PC-9 (cell line): Measurements from ENCODE around the gene G6PC3.

ENCODE experiments used
- EZH2 ChIP-seq: fragments of 200-600 bp; sonication (generic); IDR thresholded peaks from 2 replicates; pipeline ENCODE4 v1.8.0; 2017; ENCODE audit warnings: antibody characterized with exemption, low read depth
- TF ChIP-seq, protein P1 (sequence below): fragments of 200-600 bp; sonication (generic); conservative IDR thresholded peaks from 2 replicates; pipeline ENCODE4 v1.6.1; 2017; ENCODE audit warnings: mixed run types, antibody characterized with exemption, mild to moderate bottlenecking, moderate library complexity

DNA sequence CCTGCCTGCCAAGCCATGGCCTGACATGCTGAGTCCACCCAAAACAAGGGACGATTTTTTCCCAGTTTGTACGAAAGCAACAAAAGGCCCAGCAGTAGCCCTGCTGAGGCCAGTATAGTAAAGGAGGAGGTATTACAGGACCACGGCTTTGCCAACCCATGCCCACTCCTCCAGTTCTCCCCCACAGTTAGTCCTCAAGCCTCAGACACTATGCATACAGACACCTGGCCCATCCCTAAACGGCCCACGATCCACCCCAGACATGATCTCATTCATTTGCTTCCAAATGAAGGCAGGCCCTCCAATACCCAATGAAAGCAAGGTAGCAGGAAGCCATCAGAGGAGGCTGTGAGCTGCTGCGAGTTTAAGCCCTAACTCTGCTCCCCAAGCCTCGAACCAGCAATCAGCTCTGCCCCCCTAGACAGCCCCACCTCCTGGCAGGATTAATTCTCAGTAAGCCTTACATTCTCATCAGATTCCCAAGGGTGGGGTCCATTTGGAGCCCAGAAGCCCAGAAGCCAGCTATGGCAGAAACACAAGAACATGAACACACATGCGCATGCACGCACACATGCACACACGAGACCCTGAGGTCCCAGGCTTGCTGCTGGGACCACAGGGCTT is 48.0 kb downstream of the G6PC3 start:
- TF ChIP-seq, protein P1, sequence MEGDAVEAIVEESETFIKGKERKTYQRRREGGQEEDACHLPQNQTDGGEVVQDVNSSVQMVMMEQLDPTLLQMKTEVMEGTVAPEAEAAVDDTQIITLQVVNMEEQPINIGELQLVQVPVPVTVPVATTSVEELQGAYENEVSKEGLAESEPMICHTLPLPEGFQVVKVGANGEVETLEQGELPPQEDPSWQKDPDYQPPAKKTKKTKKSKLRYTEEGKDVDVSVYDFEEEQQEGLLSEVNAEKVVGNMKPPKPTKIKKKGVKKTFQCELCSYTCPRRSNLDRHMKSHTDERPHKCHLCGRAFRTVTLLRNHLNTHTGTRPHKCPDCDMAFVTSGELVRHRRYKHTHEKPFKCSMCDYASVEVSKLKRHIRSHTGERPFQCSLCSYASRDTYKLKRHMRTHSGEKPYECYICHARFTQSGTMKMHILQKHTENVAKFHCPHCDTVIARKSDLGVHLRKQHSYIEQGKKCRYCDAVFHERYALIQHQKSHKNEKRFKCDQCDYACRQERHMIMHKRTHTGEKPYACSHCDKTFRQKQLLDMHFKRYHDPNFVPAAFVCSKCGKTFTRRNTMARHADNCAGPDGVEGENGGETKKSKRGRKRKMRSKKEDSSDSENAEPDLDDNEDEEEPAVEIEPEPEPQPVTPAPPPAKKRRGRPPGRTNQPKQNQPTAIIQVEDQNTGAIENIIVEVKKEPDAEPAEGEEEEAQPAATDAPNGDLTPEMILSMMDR = no peak
- no peak for TF ChIP-seq EZH2
